Osteoblast (primary cell): Measurements from ENCODE around the gene PIGO. TPM values are rescaled to one million over a fixed set of nuclear protein-coding genes. Genes with fewer than 3 reads are reported as not detected.
A peak's percentile ranks its signal among the peaks of the same experiment; 100 is the strongest.

Experiments used
- DNase-seq: peaks from one replicate; pipeline ENCODE4 v3.0.0; 2011; ENCODE audit warnings: low spot score, mixed read lengths; ENCODE audit not compliant: insufficient read length; ENCODE audit errors: missing footprints
- H2AFZ ChIP-seq: 2 replicates; pipeline ENCODE4 v1.6.0; 2011; ENCODE audit warnings: mild to moderate bottlenecking, low read length
- H3K27ac ChIP-seq: 2 replicates; pipeline ENCODE4 v1.5.1; 2011; ENCODE audit warnings: mild to moderate bottlenecking, low read depth, low read length, moderate library complexity
- H3K27me3 ChIP-seq: 2 replicates; pipeline ENCODE4 v1.6.0; 2012; ENCODE audit warnings: mild to moderate bottlenecking, control low read depth, inconsistent platforms, low read length, moderate library complexity; ENCODE audit not compliant: insufficient read depth
- H3K36me3 ChIP-seq: 2 replicates; pipeline ENCODE4 v1.5.1; 2011; ENCODE audit warnings: mild to moderate bottlenecking, low read length, control low read depth, moderate library complexity; ENCODE audit not compliant: insufficient read depth
- H3K4me1 ChIP-seq: 2 replicates; pipeline ENCODE4 v1.5.1; 2011; ENCODE audit warnings: mild to moderate bottlenecking, low read length, control low read depth, moderate library complexity; ENCODE audit not compliant: insufficient read depth
- H3K4me2 ChIP-seq: 2 replicates; pipeline ENCODE4 v1.6.0; 2011; ENCODE audit warnings: mild to moderate bottlenecking, low read length; ENCODE audit not compliant: insufficient read depth
- H3K4me3 ChIP-seq: fragments of 200-600 bp; sonication (generic); 3 replicates; pipeline ENCODE4 v1.5.1; 2012; ENCODE audit warnings: mild to moderate bottlenecking, low read length, inconsistent platforms; ENCODE audit not compliant: insufficient read depth
- H3K79me2 ChIP-seq: 2 replicates; pipeline ENCODE4 v1.6.0; 2012; ENCODE audit warnings: mild to moderate bottlenecking, low read length, control low read depth, inconsistent platforms; ENCODE audit not compliant: insufficient read depth
- H3K9me3 ChIP-seq: 2 replicates; pipeline ENCODE4 v1.5.1; 2011; ENCODE audit warnings: low read depth, low read length, control low read depth
- H4K20me1 ChIP-seq: 2 replicates; pipeline ENCODE4 v1.6.0; 2012; ENCODE audit warnings: mild to moderate bottlenecking, low read length, control low read depth; ENCODE audit not compliant: insufficient read depth
- CTCF ChIP-seq: IDR thresholded peaks from 2 replicates; pipeline ENCODE4 v1.5.1; 2011; ENCODE audit warnings: mild to moderate bottlenecking, low read depth, low read length, moderate library complexity; ENCODE audit errors: extremely low read depth
- total RNA-seq: library from RNA; depleted of rRNA; stranded (reverse); fragments of >200 nt; gene quantifications from 2 replicates; pipeline ENCODE4 v1.2.3, GENCODE V29; 2012

The PIGO gene
- total RNA-seq, 1 donor: 15.9 TPM

DNA sequence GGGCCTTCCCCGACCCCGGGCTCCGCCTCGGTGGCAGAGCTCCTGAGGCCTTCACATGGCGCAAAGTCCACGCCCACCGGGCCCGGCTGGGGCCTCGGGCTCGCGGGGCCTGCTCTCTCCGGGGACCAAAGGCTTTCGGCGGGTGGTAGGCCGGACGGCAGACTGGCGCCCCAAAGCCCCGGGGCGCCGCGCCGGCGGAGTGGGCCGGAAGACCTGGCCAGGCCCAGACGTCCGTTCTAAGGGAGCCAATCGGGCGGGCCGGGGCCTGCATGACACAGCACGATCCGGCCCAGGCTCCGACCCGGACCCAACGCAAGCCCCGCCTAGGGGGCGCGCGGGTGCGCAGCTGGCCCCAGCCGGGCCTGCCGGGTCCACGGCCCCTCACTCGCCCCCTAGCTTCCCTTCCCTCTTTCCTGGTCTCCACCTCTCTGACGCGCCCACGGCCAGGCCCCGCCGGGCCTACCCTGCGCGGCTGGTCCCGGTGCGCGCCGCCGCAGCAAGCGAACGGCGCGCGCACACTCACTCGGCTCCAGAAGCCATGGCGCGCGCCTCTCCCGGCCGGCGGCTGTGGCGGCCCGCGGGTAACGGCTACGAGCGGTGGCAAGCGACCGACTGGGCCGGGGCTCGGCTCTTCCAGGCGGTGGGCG lies 24.5 kb downstream of the PIGO start:
- Histone ChIP-seq H3K36me3 (peaks cover 36% of the 10 kb centered on the region), H3K4me3 (peak overlapping the region; percentile 94), H3K27ac (peak overlapping the region; percentile 96), H3K27me3 (no peaks in the 10 kb centered on the region), H3K9me3 (no peaks in the 10 kb centered on the region), H4K20me1 (peaks cover 49% of the 10 kb centered on the region), H3K79me2 (peaks cover 56% of the 10 kb centered on the region), H3K4me1 (peaks cover 20% of the 10 kb centered on the region), H3K4me2 (peak overlapping the region; percentile 79), H2AFZ (peak overlapping the region; percentile 35)
- peak; percentile 13 for TF ChIP-seq CTCF
- DNase-seq: peak; percentile 97

GRCh38 chr9:35070823-35071813 lies 25.3 kb downstream of the PIGO start:
- Histone ChIP-seq H3K4me2 (peak overlapping the region; percentile 79), H4K20me1 (peaks cover 55% of the 10 kb centered on the region), H3K4me3 (peak overlapping the region; percentile 94), H3K27ac (peak overlapping the region; percentile 96), H2AFZ (no peak overlapping the region), H3K9me3 (no peaks in the 10 kb centered on the region), H3K4me1 (peaks cover 20% of the 10 kb centered on the region), H3K36me3 (peaks cover 37% of the 10 kb centered on the region), H3K79me2 (peaks cover 59% of the 10 kb centered on the region), H3K27me3 (no peaks in the 10 kb centered on the region)
- no peak for DNase-seq
- no peak for TF ChIP-seq CTCF

DNA sequence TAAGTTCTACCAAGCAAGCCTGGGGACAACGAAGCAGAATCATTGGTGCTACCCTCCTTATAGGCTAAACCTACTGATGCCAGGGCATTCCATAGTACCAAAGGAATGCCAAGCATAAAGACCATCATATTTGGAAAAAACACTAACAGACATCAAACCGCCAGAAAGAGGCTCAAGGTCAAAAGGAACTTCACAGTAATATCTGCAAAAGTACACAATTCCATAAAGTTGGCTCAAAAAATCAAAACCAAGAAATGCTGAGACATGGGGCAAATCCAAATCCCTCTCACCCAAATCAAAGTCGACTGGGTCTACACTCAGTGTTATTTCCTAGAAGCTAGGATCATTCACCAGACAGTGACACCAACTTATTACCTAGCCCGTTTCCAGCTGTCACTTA lies 27.4 kb downstream of the PIGO start:
- no peak for DNase-seq
- peaks cover 20% of the 10 kb centered on the region for H3K4me1 ChIP-seq
- H2AFZ ChIP-seq: no peak overlapping the region
- H3K27ac ChIP-seq: no peak overlapping the region
- H3K9me3 ChIP-seq: no peaks in the 10 kb centered on the region
- no peak for TF ChIP-seq CTCF
- H3K79me2 ChIP-seq: peaks cover 73% of the 10 kb centered on the region
- no peak overlapping the region for H3K4me3 ChIP-seq
- H3K36me3 ChIP-seq: peaks cover 48% of the 10 kb centered on the region
- H3K4me2 ChIP-seq: peak overlapping the region; percentile 79
- H3K27me3 ChIP-seq: no peaks in the 10 kb centered on the region
- peaks cover 62% of the 10 kb centered on the region for H4K20me1 ChIP-seq

- TF ChIP-seq CTCF: no peak
- H3K79me2 ChIP-seq: peaks cover 91% of the 10 kb centered on the region
- no peak overlapping the region for H2AFZ ChIP-seq
- peaks cover 80% of the 10 kb centered on the region for H4K20me1 ChIP-seq
- no peaks in the 10 kb centered on the region for H3K27me3 ChIP-seq
- H3K27ac ChIP-seq: no peak overlapping the region
- peaks cover 12% of the 10 kb centered on the region for H3K4me1 ChIP-seq
- H3K4me3 ChIP-seq: no peak overlapping the region
- DNase-seq: no peak
- H3K9me3 ChIP-seq: no peaks in the 10 kb centered on the region
- no peak overlapping the region for H3K4me2 ChIP-seq
- peaks cover 64% of the 10 kb centered on the region for H3K36me3 ChIP-seq
Measured at GRCh38 chr9:35067056-35067455, 29.3 kb downstream of the PIGO start.
